ENCODE results near the gene RNF148. TPM values are rescaled to one million over a fixed set of nuclear protein-coding genes. Genes with fewer than 3 reads are reported as not detected.

RNF148 gene
- total and polyA plus RNA-seq, 2 of the 8 experiments (the other 6 are each of a cell fraction or from before 2014, with no cell fraction given) = 0.27 to 0.45 TPM

DNA sequence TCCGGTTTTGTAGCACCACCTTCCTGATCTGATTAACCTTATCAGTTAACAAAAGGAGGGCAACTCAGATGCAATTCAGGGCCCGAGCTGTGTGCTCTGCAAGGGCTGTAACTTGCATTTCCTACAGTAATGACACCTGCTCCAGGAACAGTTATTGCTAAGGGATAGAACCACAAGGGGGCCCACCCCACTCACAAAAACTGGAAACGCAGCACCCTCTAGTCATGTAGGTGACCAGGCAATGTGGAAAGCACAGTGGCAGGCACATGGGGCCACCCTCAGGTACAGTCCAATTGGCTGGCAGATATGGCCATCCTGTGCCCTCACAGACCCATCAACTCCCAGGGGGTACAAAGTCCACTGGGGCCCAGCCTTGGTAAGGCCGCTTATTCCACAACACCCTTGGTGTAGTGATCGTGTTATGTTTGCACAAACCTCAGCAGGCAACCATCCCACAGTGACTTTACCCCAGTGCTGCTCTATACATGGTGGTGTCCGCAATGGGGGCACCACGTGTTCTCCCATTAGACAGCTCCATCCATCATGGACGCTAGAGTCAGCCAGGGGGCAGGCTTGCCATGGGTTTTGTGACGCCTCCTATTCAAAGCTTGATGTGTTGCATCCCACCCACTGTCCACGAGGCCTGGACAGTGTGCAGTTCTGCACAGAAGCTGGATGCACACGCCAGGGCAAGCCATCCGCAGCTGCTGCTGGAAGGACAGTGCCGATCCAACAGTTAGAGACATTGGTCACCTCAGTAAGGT lies 13.2 kb downstream of the RNF148 start:
- Histone ChIP-seq H3K27me3 (replicated peaks in 1 of 4; ENCODE audit: control insufficient read depth in 3 of 4, extremely low read depth in 1 of 4, insufficient read depth in 3 of 4, low read length in 3 of 4) (no peaks in the 10 kb centered on the region), H3K9ac (replicated peaks in 1 of 4; ENCODE audit: extremely low read depth in 1 of 4, low read depth in 3 of 4, low read length in 3 of 4) (no peak overlapping the region), H3K4me1 (replicated peaks in 1 of 4; ENCODE audit: control insufficient read depth in 3 of 4, insufficient read depth in 4 of 4, low read length in 3 of 4) (peaks cover 4 to 14% (median 11%) of the 10 kb centered on the region in 4 experiments; a peak in 6 of 7 replicates), H3K79me1 (ENCODE audit: low read depth, low read length) (no peaks in the 10 kb centered on the region), H3K56ac (replicated peaks; ENCODE audit: insufficient read length, low read depth, low read length) (no peak overlapping the region), H4K8ac (ENCODE audit: extremely low read depth, insufficient read depth, low read length) (peak overlapping the region; percentile 62; the same call in 1 of the 2 replicates), H2AK5ac (ENCODE audit: low read depth, low read length) (peak overlapping the region; percentile 26; the same call in 1 of the 2 replicates), H2BK12ac (ENCODE audit: low read depth, low read length) (0 out of 2 replicates have a peak overlapping the region, but pooled peaks have one; percentile 62), H3K4me3 (ENCODE audit: extremely low read depth in 1 of 4, insufficient read depth in 2 of 4, low read depth in 3 of 4, low read length in 4 of 4) (no peak overlapping the region), H2BK20ac (ENCODE audit: low read length) (peak overlapping the region; percentile 13; the same call in 1 of the 2 replicates), H3K9me3 (ENCODE audit: insufficient read depth in 2 of 2, low read depth in 1 of 2, low read length in 1 of 2) (peaks cover 9 to 14% of the 10 kb centered on the region in 2 experiments), H4K91ac (replicated peaks; ENCODE audit: insufficient read length, low read length) (no peak overlapping the region), H2AFZ (ENCODE audit: low read length) (no peak overlapping the region), H4K5ac (ENCODE audit: insufficient read length, low read depth, low read length) (no peak overlapping the region), H3K4me2 (ENCODE audit: insufficient read depth in 1 of 2, low read depth in 2 of 2, low read length in 2 of 2) (no peak overlapping the region), H4K20me1 (replicated peaks in 1 of 2; ENCODE audit: control insufficient read depth in 1 of 2, insufficient read depth in 2 of 2, low read length in 2 of 2) (no peaks in the 10 kb centered on the region), H3K27ac (ENCODE audit: low read depth, low read length) (no peak overlapping the region), H3K14ac (ENCODE audit: insufficient read length) (no peak overlapping the region), H3K23me2 (ENCODE audit: low read depth, low read length) (no peaks in the 10 kb centered on the region), H2BK120ac (replicated peaks; ENCODE audit: low read depth, low read length) (no peak overlapping the region), H3K18ac (ENCODE audit: extremely low read depth, low read length) (no peak overlapping the region; the same call in 1 of the 2 replicates), H3K4ac (replicated peaks; ENCODE audit: insufficient read length, low read depth, low read length) (no peak overlapping the region), H2BK15ac (ENCODE audit: low read length) (peak overlapping the region; percentile 21), H3K79me2 (ENCODE audit: control insufficient read depth in 1 of 2, insufficient read depth in 2 of 2, low read length in 2 of 2) (no peaks in the 10 kb centered on the region), H3K36me3 (ENCODE audit: control insufficient read depth in 2 of 4, insufficient read depth in 4 of 4, low read length in 3 of 4) (peaks cover 0 to 2% (median 0%) of the 10 kb centered on the region in 4 experiments; a peak in 1 of 8 replicates), H2BK5ac (ENCODE audit: low read depth, low read length) (0 out of 2 replicates have a peak overlapping the region, but pooled peaks have one; percentile 9), H3K23ac (ENCODE audit: insufficient read length) (no peak overlapping the region)
- TF ChIP-seq SIX5 (IDR thresholded peaks at IDR 0.05; ENCODE audit: low read depth, low read length) (no peak), YY1 (IDR thresholded peaks at IDR 0.05; ENCODE audit: low read depth, low read length) (no peak), RAD21 (IDR thresholded peaks at IDR 0.05 in 1 of 2, conservative IDR thresholded peaks at IDR 0.05 in 1 of 2; ENCODE audit: low read depth in 2 of 2, low read length in 2 of 2) (peak; percentile 51 to 67)
- TF ChIP-seq, protein P1, sequence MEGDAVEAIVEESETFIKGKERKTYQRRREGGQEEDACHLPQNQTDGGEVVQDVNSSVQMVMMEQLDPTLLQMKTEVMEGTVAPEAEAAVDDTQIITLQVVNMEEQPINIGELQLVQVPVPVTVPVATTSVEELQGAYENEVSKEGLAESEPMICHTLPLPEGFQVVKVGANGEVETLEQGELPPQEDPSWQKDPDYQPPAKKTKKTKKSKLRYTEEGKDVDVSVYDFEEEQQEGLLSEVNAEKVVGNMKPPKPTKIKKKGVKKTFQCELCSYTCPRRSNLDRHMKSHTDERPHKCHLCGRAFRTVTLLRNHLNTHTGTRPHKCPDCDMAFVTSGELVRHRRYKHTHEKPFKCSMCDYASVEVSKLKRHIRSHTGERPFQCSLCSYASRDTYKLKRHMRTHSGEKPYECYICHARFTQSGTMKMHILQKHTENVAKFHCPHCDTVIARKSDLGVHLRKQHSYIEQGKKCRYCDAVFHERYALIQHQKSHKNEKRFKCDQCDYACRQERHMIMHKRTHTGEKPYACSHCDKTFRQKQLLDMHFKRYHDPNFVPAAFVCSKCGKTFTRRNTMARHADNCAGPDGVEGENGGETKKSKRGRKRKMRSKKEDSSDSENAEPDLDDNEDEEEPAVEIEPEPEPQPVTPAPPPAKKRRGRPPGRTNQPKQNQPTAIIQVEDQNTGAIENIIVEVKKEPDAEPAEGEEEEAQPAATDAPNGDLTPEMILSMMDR (IDR thresholded peaks at IDR 0.05; ENCODE audit: control extremely low read depth in 1 of 3, insufficient read depth in 1 of 3, low read depth in 1 of 3, low read length in 3 of 3) = peak; percentile 17 to 34 (median 24); a peak in 3 of 4 replicates
- POLR2A ChIA-PET (ENCODE audit: partially characterized antibody) = interaction anchor here (0.7 kb wide), 1 partner anchor 737 kb away, joined by 3 read pairs; no protein-coding TSS in a partner anchor
- DNase-seq (ENCODE audit: low read depth in 1 of 2, low spot score in 2 of 2) (no peak), FAIRE-seq (no peak)
- 91% methylated on average over 13 of the region's 13 CpGs; no CpG with 5 or more reads in 1 of the 2 experiments for WGBS, 2 experiments (ENCODE audit: extremely low coverage in 1 of 2, insufficient coverage in 1 of 2, insufficient read length in 1 of 2, insufficient replicate concordance in 2 of 2, low coverage in 1 of 2, low lambda C conversion rate in 2 of 2, missing lambda C conversion rate in 1 of 2)
- CTCF ChIA-PET (ENCODE audit: partially characterized antibody) = interaction anchor here (0.9 to 5.0 kb wide), 16 partner anchors 13 to 678 kb away, joined by 3 to 35 read pairs (median 4); partner anchors contain the start of genes RNF133 and RNF148

All from H1 (cell line).